GM19463 (cell line): Measurements from ENCODE around the gene MEGF10.

Experiments
- ATAC-seq: cut with Tn5 transposase; IDR thresholded peaks from one replicate; pipeline ENCODE4 v1.9.1; 2021; ENCODE audit warnings: mild to moderate bottlenecking, moderate library complexity; ENCODE audit not compliant: unreplicated experiment

The MEGF10 gene

DNA sequence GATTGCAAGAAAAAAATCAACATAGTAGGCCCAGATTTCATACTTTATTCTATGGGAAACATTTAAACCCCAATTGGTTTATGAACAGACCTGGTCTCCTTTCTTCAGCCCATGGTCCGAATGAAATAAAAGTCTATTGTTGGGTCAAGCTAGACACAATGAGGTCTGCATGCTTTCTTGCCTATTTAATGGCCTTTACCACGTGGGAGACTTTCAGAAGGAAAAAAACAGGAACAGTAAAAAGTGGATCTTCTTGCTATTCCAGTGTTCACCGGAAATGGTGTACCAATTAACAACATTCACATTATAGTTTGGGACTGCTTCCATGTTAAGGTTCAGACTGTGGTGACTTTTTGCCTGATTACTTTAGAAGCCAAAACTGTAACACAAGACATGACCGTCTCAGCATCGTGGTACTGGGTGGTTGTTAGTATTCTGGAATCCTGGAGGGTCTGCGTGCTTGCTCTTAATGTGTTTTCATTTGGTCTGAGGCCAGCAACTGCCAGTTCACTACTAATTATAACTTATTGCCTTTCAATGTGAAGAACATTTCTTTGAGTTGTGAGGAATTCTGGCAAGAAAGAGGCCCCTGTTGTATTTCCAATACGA lies 141.5 kb downstream of the MEGF10 start:
- ATAC-seq = no peak

DNA sequence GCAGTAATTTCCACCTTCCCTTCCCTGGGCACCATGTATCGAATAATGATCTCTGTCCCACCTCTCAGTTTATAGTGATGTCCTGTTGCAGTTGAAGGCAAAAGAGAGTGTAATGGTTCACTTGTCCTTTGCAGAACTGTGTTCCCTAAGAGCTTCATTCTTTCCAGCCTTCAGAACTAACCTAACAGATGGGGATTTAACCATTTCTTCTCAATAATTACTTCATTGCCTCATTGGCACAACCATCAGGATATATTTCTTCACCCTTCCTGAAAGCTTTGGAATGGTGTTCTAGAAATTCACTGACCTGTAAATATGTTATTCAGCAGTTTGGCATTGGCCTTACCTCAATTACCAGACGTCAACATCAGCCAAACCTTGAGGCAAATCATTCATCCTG lies 142.9 kb downstream of the MEGF10 start:
- no peak for ATAC-seq

DNA sequence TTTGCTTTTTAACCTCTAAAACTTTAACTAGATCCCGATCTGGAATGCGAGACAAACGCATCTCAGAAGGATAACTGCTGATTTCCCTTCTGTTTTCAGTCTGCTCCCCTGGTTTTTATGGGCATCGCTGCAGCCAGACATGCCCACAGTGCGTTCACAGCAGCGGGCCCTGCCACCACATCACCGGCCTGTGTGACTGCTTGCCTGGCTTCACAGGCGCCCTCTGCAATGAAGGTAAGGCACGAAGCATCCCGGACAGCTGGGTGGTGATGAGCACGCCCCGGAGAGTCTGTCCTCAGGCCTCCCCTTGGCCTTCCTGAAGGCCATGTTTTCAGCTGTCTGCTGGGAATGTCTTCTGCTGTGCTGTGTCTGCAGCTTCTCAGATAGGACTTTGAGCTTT lies 144.0 kb downstream of the MEGF10 start:
- ATAC-seq = no peak

DNA sequence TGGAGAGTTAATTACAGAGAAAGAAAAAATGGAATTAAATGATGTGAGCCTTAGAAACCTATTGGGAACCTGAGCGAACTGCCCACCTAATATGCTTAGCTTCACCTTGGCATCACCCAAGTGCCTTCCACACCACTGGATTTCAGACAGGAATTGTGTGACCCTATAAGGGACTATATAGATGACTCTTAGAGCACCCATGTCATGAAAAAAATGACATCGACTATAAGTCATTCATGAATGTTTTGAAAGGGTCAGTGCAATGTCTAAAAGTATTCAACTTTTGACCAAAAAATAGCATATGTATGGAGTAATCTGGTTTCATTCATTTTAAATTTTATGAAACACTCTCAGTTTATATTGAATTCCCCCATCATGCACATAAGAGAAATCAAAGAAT lies 145.2 kb downstream of the MEGF10 start:
- ATAC-seq = no peak

DNA sequence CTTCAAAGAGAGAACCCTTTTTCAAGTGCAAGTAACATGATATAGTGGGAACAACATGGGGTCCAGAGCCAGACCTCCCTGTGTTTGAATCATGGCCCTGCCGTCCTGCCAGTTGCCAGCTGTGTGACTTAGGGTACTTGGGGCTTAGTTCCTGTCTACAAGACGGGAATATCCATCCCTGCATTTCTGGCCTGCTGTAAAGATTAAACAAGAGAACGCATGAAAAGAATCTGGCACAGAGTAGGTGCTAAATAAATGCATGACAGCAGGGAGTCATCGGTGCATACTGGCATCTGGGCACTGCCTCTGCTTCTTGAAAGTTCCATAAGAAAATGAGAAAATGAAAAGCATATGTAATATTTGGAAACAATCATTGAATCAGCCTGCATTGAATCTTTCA lies 149.0 kb downstream of the MEGF10 start:
- ATAC-seq = no peak

DNA sequence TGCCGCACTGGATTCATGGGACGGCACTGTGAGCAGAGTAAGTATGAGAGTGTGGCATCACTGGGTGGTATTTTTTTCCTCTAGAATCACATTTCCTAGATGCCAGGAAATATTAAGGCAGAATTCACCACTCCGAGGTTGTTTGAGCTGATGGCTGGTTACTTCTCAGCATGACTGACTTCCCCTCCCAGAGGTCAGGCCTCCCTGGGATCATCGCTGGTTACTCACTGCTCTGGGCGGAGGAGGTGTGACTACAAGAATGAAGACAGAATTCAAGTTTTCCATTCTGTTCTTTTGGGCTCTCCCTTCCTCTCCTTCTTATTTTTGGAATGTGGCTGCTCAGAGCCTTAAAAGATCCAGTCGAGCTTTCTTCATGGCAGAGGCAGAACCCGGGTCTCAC lies 150.2 kb downstream of the MEGF10 start:
- no peak for ATAC-seq

DNA sequence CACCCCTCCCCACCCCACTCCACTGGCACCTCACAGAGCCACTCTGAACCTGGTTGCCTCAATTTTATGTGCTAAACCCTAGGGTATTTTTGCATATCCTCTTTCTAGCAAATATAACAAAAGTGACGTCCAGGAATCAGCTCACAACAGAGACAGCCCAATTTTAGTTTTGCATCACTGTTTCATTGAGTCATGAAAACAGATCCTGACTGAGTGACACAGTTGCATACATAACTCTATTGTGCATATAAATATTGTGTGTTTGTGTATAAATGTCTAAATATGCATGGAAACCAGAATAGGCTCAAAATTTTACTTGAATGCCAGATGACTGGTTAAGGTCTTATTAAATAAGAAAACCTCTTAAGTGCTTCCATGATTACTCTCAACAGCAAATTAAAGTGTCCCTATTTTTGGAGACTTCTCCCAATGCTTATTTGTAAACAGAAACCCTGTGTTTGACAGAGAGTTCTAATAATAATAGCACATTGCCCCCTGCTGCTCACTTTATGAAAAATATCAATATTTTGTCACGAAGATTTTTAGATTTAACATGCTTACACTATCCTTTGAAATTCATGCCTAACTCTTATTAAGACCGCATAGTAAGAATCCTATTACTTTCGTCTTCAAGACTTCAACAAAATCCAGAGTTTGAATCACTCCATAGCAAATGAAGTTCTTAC lies 151.3 kb downstream of the MEGF10 start:
- ATAC-seq = no peak

DNA sequence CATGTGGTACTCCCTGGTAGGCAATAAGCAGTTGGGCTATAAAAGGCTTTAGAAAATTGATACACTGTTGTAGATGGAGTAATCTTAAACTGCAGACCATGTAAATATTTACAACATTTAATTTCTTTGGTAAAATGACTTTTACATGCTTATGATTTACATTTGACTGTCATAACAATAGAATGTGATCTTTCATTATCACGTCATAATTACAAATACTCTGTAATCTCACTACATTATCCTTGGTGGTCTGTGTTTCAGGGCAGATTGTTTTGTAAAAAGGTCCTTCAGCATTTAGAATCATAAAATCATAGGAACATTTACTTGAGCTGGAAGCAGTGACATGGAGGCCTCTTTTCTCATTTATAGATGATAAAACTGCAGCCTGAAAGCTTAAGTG lies 153.6 kb downstream of the MEGF10 start:
- no peak for ATAC-seq

DNA sequence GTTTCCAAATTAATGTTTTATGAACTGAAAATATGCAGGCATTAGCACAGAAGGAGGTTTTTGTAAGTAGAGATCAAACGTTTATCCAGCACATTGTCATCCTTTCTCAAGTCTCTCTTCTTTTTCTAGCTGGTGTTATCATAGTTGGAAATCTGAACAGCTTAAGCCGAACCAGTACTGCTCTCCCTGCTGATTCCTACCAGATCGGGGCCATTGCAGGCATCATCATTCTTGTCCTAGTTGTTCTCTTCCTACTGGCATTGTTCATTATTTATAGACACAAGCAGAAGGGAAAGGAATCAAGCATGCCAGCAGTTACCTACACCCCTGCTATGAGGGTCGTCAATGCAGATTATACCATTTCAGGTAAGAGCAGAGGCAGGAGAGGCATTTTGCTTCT lies 154.7 kb downstream of the MEGF10 start:
- ATAC-seq = no peak

DNA sequence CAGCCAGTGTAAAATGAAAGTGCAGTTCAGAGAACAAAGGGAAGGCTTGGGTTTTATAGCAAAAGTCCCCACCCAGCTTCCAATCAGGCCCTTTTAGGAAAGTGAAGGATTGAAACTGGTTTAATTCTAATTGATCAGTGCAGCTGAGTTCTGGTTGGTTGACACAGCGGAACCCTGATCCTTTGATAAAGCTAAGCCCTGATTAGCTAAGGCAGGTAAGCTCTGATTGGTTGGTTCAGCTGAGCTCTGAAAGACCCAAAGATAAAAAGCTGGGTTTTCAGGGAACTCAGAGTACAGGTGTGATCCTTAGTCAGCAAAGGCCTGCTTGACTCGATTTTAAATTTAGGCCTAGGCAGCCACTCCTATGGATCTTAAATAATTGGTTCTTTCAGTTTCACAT lies 156.0 kb downstream of the MEGF10 start:
- ATAC-seq = no peak

DNA sequence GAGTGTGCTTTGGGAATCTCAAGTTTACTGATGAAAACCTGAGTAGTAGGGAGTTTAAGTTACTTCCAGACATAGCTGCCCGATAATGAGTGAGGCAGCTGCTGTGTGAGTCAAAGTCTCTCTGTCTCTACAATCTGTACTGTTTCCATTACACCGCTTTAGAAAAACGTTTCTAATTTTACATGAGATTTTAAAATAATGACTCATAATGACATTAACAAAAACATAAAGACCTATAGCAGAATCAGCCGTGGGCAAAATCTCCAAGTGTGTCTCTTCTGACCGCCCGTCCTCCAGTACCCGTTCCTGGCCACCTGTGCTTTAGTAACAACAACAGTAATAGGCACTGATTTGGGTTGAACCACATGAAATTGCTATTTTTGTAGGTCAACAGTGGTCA lies 157.2 kb downstream of the MEGF10 start:
- ATAC-seq = no peak

DNA sequence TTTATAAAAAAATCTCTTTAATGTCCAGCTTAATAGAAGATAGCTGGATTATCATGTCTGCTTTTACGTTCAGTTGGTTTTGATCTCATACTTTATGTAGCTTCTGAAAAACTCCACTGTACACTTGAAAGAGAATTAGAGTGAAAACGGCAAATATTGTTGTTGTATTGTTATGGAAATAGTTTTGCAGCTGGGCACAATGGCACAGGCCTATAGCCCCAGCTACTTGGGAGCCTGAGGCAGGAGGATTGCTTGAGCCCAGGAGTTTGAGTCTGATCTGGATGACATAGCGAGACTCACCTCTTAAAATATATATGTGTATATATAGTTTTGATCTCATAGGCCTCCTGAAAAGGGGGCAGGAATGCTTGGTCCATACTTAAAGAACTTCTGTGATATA lies 159.4 kb downstream of the MEGF10 start:
- no peak for ATAC-seq

DNA sequence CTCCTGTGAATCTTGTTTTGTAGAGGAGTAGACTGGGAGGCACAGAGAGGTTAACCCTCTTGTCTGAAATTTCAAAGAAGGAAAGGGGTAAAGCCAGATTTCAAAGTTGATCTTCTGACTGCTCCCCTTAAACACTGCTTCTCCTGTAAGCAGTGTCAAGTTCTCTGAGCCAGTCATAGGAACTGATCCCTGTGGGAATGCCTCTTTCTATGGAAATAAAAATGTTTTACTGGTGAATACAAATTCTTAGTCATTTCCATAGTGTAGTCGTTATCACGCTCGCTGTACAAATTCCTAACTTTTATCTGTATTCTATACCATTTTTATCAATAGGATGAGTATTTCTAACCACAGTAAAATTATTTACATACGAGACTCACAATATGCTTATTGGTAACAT lies 160.5 kb downstream of the MEGF10 start:
- ATAC-seq = no peak

DNA sequence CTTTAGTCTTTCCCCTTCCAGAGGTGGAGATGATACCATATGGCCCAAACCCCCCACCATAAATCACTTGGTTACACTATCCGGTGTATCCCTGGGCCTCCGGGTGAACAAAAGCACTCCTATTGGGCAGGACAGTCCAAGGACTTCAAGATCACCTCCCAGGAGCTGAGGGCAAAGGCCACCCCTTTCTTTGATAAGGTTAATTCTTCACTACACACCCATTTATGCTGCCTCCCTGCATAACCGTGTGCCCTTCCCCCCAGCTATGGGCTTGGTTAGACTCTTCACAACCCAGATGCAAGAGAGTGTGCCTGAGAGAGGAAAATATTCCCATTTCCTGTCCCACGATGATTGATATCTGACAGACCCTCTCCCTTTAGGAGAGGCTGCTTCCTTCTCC lies 162.0 kb downstream of the MEGF10 start:
- ATAC-seq = no peak

DNA sequence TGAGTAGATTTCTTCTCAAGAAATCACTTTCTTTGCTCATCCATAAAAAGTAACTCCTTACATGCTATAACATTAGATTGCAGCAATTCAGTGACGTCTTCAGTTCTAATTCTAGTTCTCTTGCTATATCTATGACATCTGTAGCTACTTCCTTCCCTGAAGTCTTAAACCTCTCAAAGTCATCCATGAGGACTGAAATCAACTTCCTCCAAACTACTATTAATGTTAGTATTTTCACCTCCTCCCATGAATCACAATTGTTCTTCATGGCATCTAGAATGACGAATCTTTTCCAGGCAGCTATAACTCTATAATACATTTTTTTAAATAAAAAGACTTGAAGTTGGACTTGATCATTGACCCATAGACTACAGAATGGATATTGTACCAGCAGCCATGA lies 180.6 kb downstream of the MEGF10 start:
- no peak for ATAC-seq

DNA sequence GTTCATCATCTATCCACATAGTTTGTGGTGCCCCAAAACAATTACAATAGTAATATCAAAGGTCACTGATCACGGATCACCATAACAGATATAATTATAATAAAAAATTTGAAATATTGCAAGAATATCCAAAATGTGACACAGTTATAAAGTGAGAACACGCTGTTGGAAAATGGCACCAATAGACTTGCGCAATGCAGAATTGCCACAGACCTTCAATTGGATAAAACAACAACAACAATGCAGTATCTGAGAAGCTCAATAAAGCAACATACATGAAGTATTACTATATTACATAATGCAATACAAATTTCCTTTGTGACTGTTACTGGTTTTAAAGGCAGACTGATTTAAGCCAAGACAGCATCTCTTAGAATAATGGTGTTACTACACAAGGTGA lies 182.1 kb downstream of the MEGF10 start:
- no peak for ATAC-seq

DNA sequence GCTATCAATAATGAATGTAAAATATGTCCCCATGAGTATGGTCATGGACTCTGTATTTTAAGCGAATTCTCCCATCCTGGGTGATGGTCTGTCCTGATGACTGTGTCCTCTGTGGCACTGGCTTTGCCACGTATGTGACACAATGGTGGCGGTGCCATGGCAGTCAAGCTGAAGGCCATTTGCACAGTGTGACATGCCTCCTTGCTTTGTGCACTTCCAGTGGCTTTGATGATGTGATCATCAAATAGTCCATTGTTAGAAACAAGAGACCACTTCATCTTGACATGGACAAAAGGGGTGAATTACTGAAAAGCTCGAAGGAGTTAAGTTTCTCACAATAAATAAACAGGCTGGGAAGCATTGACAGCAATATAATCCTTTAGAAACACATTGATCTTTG lies 195.9 kb downstream of the MEGF10 start:
- no peak for ATAC-seq

DNA sequence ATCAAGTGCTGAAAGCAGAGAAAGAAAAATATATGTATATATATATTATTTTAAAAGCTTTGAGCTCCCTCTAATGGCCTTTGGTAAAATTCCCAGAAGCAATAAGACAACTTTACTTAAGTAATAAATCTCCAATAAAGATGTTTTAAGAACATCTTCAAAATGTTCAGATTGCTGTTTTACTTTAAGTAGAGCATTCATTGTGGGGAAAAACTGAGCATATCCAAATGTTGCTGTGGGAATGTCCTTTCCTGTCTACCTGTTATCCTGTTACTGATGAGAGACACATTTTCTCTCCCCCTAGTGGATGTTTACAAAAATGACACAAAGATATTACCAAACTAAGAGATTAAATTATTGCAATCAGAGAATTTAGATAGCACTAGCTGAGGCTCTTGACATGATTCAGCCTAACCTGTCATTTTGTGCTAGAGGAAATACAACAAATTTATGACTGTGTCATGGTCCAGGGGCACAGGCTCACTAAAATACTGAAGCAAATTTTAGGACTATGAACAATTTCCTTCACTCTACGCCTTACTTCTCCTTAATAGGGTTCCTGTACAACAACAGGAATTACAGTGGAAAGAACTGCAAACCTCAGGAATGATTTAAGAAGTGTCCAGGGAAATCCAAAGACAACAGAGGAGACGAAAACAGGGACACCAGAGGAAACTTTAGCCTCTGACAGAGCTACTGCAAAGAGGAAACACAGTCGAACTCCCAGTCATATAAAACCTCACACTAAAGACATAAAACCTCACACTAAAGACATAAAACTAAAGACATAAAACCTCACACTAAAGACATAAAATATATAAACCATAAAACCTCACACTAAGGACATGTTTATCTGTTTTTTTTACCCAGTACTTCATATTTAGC lies 202.5 kb downstream of the MEGF10 start:
- ATAC-seq = peak; percentile 67

DNA sequence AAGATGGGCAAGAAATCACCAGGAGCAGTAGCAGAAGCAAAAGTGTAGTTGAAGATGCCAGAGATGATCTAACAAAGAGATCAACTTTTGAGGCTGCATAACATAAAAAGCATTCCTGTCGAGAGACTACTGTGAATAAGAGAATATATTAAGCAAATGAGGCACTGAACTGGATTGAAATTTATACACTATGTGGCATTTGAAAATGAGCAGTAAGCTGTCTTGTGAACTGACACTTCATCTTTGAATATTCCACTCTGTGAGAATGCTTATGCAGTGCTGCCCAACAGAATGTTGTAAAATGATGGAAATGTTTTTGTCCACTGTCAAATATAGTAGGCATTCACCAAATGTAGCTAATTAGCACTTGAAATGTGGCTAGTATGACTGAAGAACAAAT lies 208.0 kb downstream of the MEGF10 start:
- no peak for ATAC-seq

DNA sequence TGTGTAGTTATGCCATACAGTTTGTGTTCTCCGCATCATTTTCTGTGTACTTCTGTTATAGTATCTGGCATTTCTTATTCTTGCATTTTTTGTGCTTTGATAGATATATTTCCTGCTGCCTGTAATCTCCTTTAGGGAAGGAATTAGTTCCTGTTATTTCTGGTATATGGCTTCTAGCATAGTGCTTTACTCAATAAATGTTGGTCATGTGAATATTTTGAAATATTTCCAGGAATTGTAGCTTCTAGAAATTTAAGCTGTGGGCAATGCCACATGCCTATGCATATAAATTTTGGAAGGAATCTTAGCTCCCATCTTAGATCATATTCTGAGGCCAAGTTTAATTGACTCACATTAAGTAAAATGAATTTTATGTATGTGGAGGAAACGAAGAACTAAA lies 215.3 kb downstream of the MEGF10 start:
- no peak for ATAC-seq

DNA sequence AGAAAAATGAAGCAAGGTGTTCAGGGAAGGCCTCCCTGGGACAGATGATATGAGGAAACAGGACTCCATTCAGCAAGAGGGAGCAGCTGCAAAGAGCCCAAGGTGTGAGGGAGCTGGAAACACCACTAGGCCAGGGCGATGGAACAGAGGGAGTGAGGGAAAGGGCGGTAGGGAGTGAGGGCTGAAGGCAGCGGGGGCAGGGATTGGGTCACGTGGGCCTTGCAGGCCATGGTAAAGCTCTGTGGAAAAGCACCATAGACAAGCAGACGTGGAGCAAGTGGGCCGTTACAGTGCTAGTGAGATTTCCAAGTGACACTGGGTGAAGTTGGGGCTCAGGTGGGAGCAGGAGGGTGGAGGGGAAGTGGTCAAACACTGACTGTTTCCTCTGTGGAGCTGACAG lies 216.0 kb downstream of the MEGF10 start:
- no peak for ATAC-seq
